Colon (tissue), 2 donors: Measurements from ENCODE around the gene MAP1B.
"Not testable (repeated sequence)": the region's sequence is repeated elsewhere in the genome, so short reads cannot be mapped to it uniquely, and the experiment has no call there.

Experiments
- FAIRE-seq: peaks from 2 replicates; lab custom pipeline; 2012; peaks lifted over from hg19 to GRCh38; lab: Jason Lieb, UNC
- donor health status: control.
- donor health status: control.

The MAP1B gene

DNA sequence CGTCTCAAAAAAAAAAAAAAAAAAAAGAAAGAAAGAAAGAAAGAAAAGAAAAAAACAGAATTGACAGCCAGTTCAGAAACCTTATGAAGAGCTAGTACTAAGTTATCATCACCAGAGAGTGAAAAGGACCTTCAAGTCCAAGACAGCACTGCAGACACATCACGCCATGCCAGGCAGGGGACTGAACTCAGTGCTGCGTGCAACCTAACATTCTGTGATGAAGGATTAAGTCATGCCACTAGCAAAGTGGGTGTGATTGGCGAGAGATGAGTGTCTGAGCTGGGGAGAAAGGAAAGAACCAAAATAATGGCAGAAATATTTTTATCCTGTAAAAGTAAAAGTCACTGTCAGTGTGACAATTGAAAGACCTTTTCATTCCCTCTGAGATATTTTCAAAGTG lies 54.7 kb downstream of the MAP1B start:
- no peak for FAIRE-seq

DNA sequence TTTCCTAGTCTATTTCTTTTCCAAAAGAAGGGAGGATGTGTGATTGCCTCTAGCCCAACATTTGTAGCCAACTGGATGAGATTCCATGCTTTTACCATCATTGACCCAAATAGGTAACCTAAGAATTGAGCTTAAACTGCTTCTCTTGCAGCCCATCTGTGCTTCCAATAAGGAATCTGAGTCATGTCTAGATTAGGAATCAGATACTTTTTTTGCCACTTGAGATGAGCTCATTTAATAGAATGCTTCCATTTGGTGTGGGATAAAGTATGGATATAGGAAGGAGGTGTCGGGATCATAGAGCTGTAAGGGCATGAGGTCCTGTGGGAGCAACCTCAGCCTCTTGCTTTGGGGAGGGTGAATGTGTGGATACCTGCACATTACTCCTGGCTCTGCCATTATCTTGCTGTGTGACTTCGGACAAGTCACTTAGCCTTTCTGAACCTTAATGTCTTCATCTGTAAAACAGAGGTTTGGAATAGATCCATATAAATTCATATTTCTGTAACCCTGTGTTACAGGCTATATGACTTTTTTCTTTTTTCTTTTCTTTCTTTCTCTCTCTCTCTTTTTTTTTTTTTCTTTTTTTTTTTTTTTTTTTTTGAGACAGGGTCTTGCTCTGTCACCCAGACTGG lies 56.2 kb downstream of the MAP1B start:
- no peak for FAIRE-seq

GRCh38 chr5:72166070-72166979 lies 59.0 kb downstream of the MAP1B start:
- FAIRE-seq: no peak

DNA sequence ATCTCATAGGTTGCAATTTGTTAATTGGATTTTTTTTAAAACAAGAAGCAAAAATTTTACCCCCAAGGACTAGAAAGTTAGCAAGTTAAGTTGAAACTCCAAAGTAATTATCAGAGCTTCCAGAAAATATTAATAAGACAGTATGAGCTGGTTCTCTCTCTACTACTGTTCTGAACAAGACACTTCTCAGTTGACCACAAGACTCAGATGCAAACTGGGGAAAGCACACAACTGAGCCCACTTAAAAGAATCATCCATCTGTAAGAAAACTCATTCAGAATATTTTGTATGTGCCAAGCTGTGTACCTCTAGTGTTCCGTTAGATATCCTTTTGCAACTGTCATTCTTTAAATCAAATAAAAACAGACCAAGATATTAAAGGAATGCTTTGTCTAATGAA lies 60.0 kb downstream of the MAP1B start:
- FAIRE-seq: no peak

GRCh38 chr5:72167804-72168203 lies 60.5 kb downstream of the MAP1B start:
- FAIRE-seq: no peak

- FAIRE-seq: no peak
Observed at GRCh38 chr5:72170101-72170500, 62.8 kb downstream of the MAP1B start.

DNA sequence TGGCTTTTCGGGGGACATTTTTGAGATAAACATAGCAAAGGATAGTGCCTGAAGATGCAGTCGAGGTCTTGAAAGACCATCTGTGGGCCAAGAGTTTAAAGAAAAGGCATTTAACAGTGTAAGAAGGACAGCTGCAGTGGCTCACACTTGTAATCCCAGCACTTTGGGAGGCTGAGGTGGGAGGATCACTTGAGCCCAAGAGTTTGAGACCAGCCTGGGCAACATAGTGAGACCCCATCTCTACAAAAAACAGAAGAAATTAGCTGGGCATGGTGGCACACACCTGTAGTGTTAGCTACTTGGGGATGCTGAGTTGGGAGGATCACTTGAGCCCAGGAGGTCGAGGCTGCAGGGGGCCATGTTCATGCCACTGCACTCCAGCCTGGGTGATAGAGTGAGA lies 63.9 kb downstream of the MAP1B start:
- FAIRE-seq: not testable (repeated sequence)

GRCh38 chr5:72171667-72172066 lies 64.4 kb downstream of the MAP1B start:
- FAIRE-seq: no peak

DNA sequence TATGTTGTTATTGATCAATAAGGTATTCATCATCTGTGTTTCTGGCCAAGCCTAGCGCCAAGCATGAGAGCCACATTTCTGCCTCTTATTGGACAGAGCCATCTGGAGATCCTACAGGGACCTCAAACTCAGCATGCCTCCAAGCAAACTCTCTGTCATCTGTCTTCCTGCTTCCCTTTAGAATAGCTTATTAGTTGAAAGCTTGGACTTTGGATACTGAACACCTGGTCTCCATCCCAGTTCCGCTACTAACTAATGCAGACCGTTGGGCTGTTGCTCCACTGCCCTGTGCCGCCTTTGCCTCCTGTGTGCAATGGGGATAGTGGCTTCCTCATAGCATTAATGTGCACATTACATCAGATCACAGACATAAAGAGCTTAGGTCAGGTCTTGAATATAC lies 65.5 kb downstream of the MAP1B start:
- no peak for FAIRE-seq

- FAIRE-seq: no peak
Observed at GRCh38 chr5:72177538-72177937, 70.3 kb downstream of the MAP1B start.

DNA sequence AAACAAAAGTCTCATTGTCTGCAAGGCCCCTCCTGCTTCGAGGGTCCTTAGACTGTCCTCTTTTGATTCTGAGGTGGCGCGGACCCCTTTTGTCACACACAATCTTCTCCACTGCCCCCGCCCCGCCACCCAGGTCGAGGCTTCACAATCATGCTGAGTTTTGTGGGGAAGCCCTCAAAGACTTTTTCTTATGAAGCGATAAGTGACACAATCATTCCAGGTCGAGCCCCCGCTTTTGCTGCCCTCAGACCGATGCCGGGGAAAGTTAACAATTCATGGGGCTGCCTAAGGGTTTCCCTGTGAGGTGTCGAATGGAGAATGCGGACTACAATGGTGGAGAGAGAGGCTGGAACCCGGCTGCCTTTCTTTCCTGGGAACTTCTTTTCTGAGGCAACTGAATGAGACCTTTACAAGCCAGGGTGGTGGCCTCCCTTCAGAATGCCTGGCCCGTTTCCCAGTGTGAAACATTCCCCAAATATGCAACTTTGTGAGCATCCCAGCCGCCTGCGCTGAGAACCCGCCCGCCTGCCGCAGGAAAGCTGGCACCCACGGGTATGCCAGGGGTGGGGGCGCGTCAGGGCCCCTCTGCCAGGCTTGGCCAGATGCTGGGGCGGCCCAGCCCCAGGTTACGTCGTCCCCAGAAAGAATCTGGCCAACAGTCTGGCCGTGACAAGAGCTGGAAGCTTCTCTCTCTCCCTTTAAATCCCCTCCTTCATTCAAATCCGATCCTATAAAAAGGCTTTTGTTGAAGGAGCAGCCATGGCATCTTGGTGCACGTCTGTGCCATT lies 71.9 kb downstream of the MAP1B start:
- no peak for FAIRE-seq

DNA sequence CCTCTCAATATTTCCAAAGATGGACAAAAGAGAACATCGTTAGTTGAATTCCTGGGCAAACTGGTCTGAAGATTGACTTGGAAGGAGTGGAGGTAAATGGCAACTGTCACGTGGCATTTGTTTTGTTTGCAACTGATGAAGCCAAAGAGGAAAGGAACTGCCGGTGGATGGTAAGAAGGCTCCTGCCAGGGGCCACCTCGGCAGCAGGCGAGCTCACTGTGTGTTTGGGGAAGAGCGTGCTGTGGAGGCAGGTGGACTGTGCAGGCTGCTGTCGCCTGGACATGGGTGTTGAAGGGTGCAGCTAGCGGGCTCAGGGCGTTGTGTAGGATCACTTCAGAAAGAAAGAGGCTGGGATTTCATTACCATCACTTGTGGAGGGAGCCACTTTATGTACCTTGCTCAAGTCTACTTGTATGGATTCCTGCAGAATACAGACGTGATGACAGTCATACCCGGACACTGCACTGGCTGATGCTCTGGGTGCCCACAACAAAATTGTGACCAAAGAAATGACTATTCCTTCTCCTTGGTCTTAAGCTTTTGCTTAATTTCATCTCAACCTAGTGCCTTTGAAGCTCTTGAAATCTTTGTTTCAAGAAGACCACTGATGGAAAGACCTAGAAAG lies 72.7 kb downstream of the MAP1B start:
- FAIRE-seq: no peak

DNA sequence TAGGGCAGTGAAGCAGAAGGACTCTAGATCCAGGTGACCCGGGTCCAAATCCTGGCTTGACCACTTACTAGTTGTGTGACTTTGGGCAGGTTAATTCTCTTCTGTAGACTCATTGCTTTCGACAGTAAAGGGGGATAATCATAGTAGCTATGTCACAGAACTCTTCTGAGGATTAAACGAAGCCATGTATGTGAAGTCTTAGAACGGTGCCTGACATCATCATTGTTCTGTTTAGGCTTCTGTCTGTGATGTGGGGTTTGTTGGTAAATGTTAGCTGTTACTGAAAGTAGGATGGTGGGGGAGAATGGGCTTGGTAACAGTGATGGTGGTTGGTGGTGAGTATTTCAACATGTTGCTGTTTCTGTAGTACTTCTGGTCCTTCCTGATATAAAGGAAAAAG lies 73.7 kb downstream of the MAP1B start:
- FAIRE-seq: no peak

GRCh38 chr5:72182686-72183085 lies 75.4 kb downstream of the MAP1B start:
- FAIRE-seq: no peak

GRCh38 chr5:72183101-72183520 lies 75.8 kb downstream of the MAP1B start:
- no peak for FAIRE-seq

DNA sequence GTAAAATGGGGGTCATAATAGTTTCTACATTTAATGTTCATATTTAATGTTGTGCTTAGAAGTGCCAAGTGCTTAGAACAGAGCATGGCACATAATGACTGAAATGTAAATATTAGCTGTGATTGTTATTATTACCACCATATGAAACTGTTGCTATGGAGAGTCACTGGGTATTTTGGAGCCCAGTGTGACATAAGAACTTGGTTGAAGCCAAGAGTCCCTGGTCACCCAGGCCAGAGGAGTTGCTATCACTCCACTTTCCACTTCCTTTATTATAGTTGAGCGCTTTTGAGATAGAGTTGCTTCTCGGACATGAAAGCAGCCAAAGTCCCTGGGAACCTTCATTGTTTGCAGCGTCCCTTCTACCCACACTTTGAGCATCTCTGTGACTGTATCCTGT lies 77.1 kb downstream of the MAP1B start:
- FAIRE-seq: no peak

DNA sequence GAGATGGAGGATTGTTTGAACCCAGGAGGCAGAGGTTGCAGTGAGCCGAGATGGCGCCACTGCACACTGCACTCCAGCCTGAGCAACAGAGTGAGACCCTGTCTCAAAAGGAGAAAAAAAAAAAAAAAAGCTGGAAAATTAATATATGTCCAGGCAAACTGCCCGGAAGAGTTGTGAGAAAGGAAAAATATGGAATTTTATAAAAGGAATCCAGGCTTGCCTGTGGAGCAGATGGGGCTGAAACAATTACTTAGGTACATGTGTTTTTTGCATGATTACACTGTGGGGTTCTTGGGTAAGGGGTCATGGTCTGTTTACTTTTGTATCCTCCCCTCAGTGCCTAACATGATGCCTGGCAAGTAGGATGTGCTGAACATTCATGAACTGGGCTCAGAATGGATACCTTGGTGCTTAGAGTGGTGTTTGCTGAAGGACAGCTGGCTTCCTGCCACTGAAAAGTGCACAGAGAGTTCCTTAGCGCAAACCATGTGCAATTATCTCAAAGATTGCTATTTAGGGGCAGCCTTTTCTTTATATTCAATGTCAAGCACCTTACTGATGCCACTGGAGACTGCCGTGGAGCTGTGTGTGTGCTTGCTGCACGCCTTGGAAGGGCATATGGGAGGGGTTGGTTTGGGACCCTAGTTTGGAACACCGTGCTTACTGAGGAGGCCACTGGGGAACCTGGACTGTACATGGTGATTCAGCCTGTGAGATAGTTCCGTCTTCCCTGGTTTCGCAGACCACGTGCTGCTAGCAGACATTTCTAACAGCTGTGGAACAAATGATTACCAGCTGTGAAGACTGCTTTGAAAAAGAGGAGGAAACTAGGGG lies 78.4 kb downstream of the MAP1B start:
- no peak for FAIRE-seq

DNA sequence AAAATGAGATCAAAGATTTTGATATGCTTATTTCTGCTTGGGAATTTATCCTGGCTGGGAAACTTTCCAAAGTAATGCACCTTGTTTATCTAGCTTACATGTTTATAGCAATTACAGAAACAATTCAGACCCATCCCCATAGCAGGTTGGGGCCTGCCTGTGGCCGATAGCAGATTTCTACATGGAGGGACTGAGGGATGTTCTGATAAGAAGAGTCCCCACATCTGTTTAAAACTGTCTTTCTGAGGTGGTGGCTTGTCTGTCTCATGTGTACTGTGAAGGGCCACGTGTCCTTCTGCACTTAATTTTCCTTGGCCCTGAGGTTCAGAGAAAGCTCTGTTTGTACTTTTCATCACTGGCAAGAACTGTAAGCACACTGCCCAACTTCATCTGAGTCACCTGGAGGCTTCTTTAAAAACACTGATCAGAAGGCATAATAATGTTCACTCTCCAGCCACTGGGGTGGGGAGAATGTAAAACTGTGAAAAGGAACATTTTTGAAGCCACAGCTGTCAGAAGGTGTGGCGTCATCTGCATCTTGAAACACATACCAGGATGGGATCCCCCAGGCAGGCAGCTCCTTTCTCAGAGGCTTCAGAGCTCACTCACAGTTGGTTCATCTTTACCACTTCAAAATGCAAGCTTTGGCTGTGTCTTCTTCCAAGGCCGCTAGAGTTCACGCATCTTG lies 80.3 kb downstream of the MAP1B start:
- no peak for FAIRE-seq

DNA sequence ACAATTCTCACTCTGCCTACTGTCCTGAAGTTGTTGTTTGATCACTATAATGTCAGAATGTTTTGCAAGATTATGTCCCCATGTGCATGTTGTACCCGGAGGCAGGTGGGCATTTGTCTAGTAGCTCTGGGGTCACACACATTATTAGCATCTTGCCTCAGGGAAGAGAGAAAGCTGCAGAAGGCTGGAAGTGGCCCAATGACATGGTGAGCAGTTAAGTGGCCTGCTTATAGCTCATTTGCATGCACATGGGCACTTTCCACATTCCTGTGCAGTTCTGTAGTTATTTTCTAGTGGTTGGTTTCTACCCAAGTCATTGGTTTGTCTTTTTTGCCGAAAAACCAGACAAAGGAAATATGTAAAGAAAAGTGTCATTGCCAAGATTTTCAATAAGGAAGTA lies 80.9 kb downstream of the MAP1B start:
- no peak for FAIRE-seq

DNA sequence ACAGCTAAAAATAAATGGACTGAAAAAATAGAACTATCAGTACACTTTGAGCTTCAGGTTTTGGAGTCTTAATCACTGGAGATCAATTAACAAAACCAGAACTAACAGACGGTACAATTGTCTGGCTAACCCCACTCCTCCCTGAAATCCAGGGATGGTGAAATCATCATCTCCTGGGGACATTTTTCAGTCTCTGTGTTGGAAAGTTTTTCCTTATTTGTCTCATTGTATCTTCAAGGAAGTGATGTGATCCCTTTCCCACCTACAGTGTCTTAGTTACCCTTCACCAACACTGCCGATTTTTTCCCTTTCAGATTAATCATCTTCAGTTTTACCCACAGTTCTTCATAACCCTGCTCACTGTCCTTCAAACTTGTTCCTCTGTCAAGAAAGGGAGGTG lies 81.9 kb downstream of the MAP1B start:
- no peak for FAIRE-seq

GRCh38 chr5:72191404-72191803 lies 84.1 kb downstream of the MAP1B start:
- FAIRE-seq: no peak
